ENCODE data around the gene SGK1. TPM values are rescaled to one million over a fixed set of nuclear protein-coding genes. Genes with fewer than 3 reads are reported as not detected.

The SGK1 gene
- total RNA-seq, 5 donors from 2014 or later (not counting 1 experiment from before 2014, with no cell fraction given) = 18.9 to 165 (median 37.1) TPM

GRCh38 chr6:134132494-134133141 is 185.3 kb downstream of the SGK1 start:
- Mint-ChIP-seq H3K36me3 (no peaks in the 10 kb centered on the region), H3K4me1 (no peaks in the 10 kb centered on the region), H3K9me3 (peaks cover 0 to 4% (median 2%) of the 10 kb centered on the region in 3 donors), H3K4me3 (no peak overlapping the region), H3K27ac (no peak overlapping the region), H3K27me3 (peaks cover 3 to 8% of the 10 kb centered on the region in 2 donors)
- H3K36me3 ChIP-seq (ENCODE audit: control insufficient read depth in 2 of 2, extremely low read depth in 1 of 2, insufficient read depth in 1 of 2, low read length in 1 of 2) = no peaks in the 10 kb centered on the region
- whole genome bisulfite sequencing (ENCODE audit: insufficient coverage) = no CpG with 5 or more reads among the region's 3 CpGs
- no peak overlapping the region for H3K27ac ChIP-seq (ENCODE audit: low read length)
- no peak for DNase-seq
- H3K4me1 ChIP-seq (ENCODE audit: control insufficient read depth in 1 of 2, extremely low read depth in 1 of 2, insufficient read depth in 2 of 2, low read length in 2 of 2) = no peaks in the 10 kb centered on the region
- no peaks in the 10 kb centered on the region for H3K9me3 ChIP-seq
- CTCF ChIA-PET = interaction anchor here (0.6 to 2.2 kb wide), 8 partner anchors 8 to 1240 kb away, joined by 3 to 11 read pairs (median 4); no protein-coding TSS in a partner anchor
- POLR2A ChIA-PET = interaction anchor here in 1 of 2 donors (0.6 kb wide), 1 partner anchor 12 kb away, joined by 5 read pairs; no protein-coding TSS in a partner anchor
- ATAC-seq (replicated peaks in 1 of 4) = no peak
- H3K27me3 ChIP-seq (replicated peaks in 1 of 2; ENCODE audit: control insufficient read depth in 2 of 2, extremely low read depth in 1 of 2, insufficient read depth in 2 of 2, low read length in 1 of 2) = no peaks in the 10 kb centered on the region
- no peak overlapping the region for H3K4me3 ChIP-seq (ENCODE audit: control insufficient read depth in 1 of 2, extremely low read depth in 1 of 2, low read length in 1 of 2)

GRCh38 chr6:134131530-134132139 is 186.3 kb downstream of the SGK1 start:
- Histone ChIP-seq H3K9me3 (no peaks in the 10 kb centered on the region), H3K4me1 (ENCODE audit: control insufficient read depth in 1 of 2, extremely low read depth in 1 of 2, insufficient read depth in 2 of 2, low read length in 2 of 2) (no peaks in the 10 kb centered on the region), H3K4me3 (ENCODE audit: control insufficient read depth in 1 of 2, extremely low read depth in 1 of 2, low read length in 1 of 2) (no peak overlapping the region), H3K27me3 (replicated peaks in 1 of 2; ENCODE audit: control insufficient read depth in 2 of 2, extremely low read depth in 1 of 2, insufficient read depth in 2 of 2, low read length in 1 of 2) (no peaks in the 10 kb centered on the region), H3K36me3 (ENCODE audit: control insufficient read depth in 2 of 2, extremely low read depth in 1 of 2, insufficient read depth in 1 of 2, low read length in 1 of 2) (no peaks in the 10 kb centered on the region), H3K27ac (ENCODE audit: low read length) (no peak overlapping the region)
- ChIA-PET POLR2A (interaction anchor here in 1 of 2 donors (0.6 kb wide), 1 partner anchor 13 kb away, joined by 5 read pairs; no protein-coding TSS in a partner anchor), CTCF (interaction anchor here (0.6 to 0.7 kb wide), 4 partner anchors 128 to 861 kb away, joined by 3 to 7 read pairs (median 4); no protein-coding TSS in a partner anchor)
- H3K27me3 Mint-ChIP-seq = peaks cover 0 to 3% of the 10 kb centered on the region in 2 donors
- H3K4me3 Mint-ChIP-seq = no peak overlapping the region
- WGBS (ENCODE audit: insufficient coverage) = no CpG with 5 or more reads among the region's 4 CpGs
- DNase-seq (no peak), ATAC-seq (replicated peaks in 1 of 4) (no peak)
- no peaks in the 10 kb centered on the region for H3K36me3 Mint-ChIP-seq
- no peaks in the 10 kb centered on the region for H3K4me1 Mint-ChIP-seq
- H3K27ac Mint-ChIP-seq = no peak overlapping the region
- peaks cover 0 to 4% (median 2%) of the 10 kb centered on the region in 3 donors for H3K9me3 Mint-ChIP-seq

GRCh38 chr6:134128146-134128545 is 189.8 kb downstream of the SGK1 start:
- H3K27ac ChIP-seq (ENCODE audit: low read length) = no peak overlapping the region
- no peak overlapping the region for H3K27ac Mint-ChIP-seq
- H3K36me3 Mint-ChIP-seq = no peaks in the 10 kb centered on the region
- no peaks in the 10 kb centered on the region for H3K36me3 ChIP-seq (ENCODE audit: control insufficient read depth in 2 of 2, extremely low read depth in 1 of 2, insufficient read depth in 1 of 2, low read length in 1 of 2)
- H3K27me3 Mint-ChIP-seq = peaks cover 0 to 3% of the 10 kb centered on the region in 2 donors
- ATAC-seq (replicated peaks in 1 of 4) (no peak), DNase-seq (no peak)
- peaks cover 0 to 4% of the 10 kb centered on the region in 2 experiments for H3K27me3 ChIP-seq (replicated peaks in 1 of 2; ENCODE audit: control insufficient read depth in 2 of 2, extremely low read depth in 1 of 2, insufficient read depth in 2 of 2, low read length in 1 of 2)
- no peaks in the 10 kb centered on the region for H3K4me1 ChIP-seq (ENCODE audit: control insufficient read depth in 1 of 2, extremely low read depth in 1 of 2, insufficient read depth in 2 of 2, low read length in 2 of 2)
- H3K4me3 Mint-ChIP-seq = no peak overlapping the region
- H3K9me3 ChIP-seq = no peaks in the 10 kb centered on the region
- H3K4me3 ChIP-seq (ENCODE audit: control insufficient read depth in 1 of 2, extremely low read depth in 1 of 2, low read length in 1 of 2) = no peak overlapping the region
- no CpG with 5 or more reads among the region's 1 CpG for WGBS (ENCODE audit: insufficient coverage)
- peaks cover 0 to 4% (median 2%) of the 10 kb centered on the region in 3 donors for H3K9me3 Mint-ChIP-seq
- POLR2A ChIA-PET = interaction anchor here in 1 of 2 donors (0.6 kb wide), 1 partner anchor 615 kb away, joined by 3 read pairs; no protein-coding TSS in a partner anchor
- peaks cover 0 to 3% (median 3%) of the 10 kb centered on the region in 3 donors for H3K4me1 Mint-ChIP-seq
- CTCF ChIA-PET = interaction anchor here in 1 of 2 donors (0.5 to 0.7 kb wide), 5 partner anchors 11 to 399 kb away, joined by 3 to 6 read pairs (median 3); no protein-coding TSS in a partner anchor

GRCh38 chr6:134123666-134124208 is 194.2 kb downstream of the SGK1 start:
- peaks cover 0 to 3% (median 3%) of the 10 kb centered on the region in 3 donors for H3K4me1 Mint-ChIP-seq
- ChIA-PET POLR2A (interaction anchor here (0.6 to 0.7 kb wide), 3 partner anchors 544 to 1990 kb away, joined by 3 to 4 read pairs (median 3); no protein-coding TSS in a partner anchor), CTCF (interaction anchor here (0.7 to 5.0 kb wide), 25 partner anchors 9 to 1595 kb away, joined by 3 to 50 read pairs (median 4); no protein-coding TSS in a partner anchor)
- H3K4me3 ChIP-seq (ENCODE audit: control insufficient read depth in 1 of 2, extremely low read depth in 1 of 2, low read length in 1 of 2) = no peak overlapping the region
- peak; percentile 59 to 98 (median 88) for ATAC-seq (replicated peaks in 1 of 4)
- H3K4me3 Mint-ChIP-seq = no peak overlapping the region
- peaks cover 0 to 4% of the 10 kb centered on the region in 2 experiments for H3K27me3 ChIP-seq (replicated peaks in 1 of 2; ENCODE audit: control insufficient read depth in 2 of 2, extremely low read depth in 1 of 2, insufficient read depth in 2 of 2, low read length in 1 of 2)
- peaks cover 0 to 4% (median 2%) of the 10 kb centered on the region in 3 donors for H3K9me3 Mint-ChIP-seq
- H3K27ac Mint-ChIP-seq = peak overlapping the region in 1 of 2 donors; percentile 66
- DNase-seq = peak in 25 of 35 experiments; percentile 2 to 72 (median 32)
- no peaks in the 10 kb centered on the region for H3K36me3 Mint-ChIP-seq
- 80% methylated on average over 1 of the region's 5 CpGs for WGBS (ENCODE audit: insufficient coverage)
- no peaks in the 10 kb centered on the region for H3K9me3 ChIP-seq
- no peaks in the 10 kb centered on the region for H3K4me1 ChIP-seq (ENCODE audit: control insufficient read depth in 1 of 2, extremely low read depth in 1 of 2, insufficient read depth in 2 of 2, low read length in 2 of 2)
- H3K36me3 ChIP-seq (ENCODE audit: control insufficient read depth in 2 of 2, extremely low read depth in 1 of 2, insufficient read depth in 1 of 2, low read length in 1 of 2) = no peaks in the 10 kb centered on the region
- peaks cover 0 to 3% of the 10 kb centered on the region in 2 donors for H3K27me3 Mint-ChIP-seq
- H3K27ac ChIP-seq (ENCODE audit: low read length) = no peak overlapping the region

- CTCF ChIA-PET = interaction anchor here (0.6 to 5.0 kb wide), 16 partner anchors 9 to 818 kb away, joined by 3 to 50 read pairs (median 6); no protein-coding TSS in a partner anchor
Observed at GRCh38 chr6:134122775-134123174, 195.1 kb downstream of the SGK1 start.

DNA sequence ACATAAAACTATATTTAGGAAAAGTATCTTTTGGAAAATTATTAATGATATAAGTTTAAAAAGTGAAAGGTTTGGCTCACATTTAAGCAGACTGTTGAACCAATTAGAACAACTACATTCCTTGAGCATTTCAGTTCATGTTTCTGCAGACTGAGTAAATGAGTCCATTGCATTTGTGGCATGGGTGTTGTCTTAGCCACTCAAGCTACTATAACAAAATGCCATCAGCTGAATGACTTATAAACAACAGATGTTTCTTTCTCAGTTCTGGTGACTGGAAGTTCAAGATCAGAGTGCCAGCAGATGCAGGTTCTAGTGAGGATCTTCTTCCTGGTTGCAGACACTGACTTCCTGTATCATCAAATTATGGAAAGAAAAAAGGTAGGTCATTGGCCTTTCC is 198.4 kb downstream of the SGK1 start:
- Histone ChIP-seq H3K4me3 (ENCODE audit: control insufficient read depth in 1 of 2, extremely low read depth in 1 of 2, low read length in 1 of 2) (no peak overlapping the region), H3K36me3 (ENCODE audit: control insufficient read depth in 2 of 2, extremely low read depth in 1 of 2, insufficient read depth in 1 of 2, low read length in 1 of 2) (no peaks in the 10 kb centered on the region), H3K9me3 (no peaks in the 10 kb centered on the region), H3K27ac (ENCODE audit: low read length) (no peak overlapping the region), H3K27me3 (replicated peaks in 1 of 2; ENCODE audit: control insufficient read depth in 2 of 2, extremely low read depth in 1 of 2, insufficient read depth in 2 of 2, low read length in 1 of 2) (peaks cover 0 to 14% of the 10 kb centered on the region in 2 experiments), H3K4me1 (ENCODE audit: control insufficient read depth in 1 of 2, extremely low read depth in 1 of 2, insufficient read depth in 2 of 2, low read length in 2 of 2) (peaks cover 0 to 3% of the 10 kb centered on the region in 2 experiments)
- peaks cover 2 to 3% of the 10 kb centered on the region in 2 donors for H3K27me3 Mint-ChIP-seq
- peaks cover 3 to 7% (median 3%) of the 10 kb centered on the region in 3 donors for H3K4me1 Mint-ChIP-seq
- no peaks in the 10 kb centered on the region for H3K36me3 Mint-ChIP-seq
- no peak for ATAC-seq (replicated peaks in 1 of 4)
- no peak overlapping the region for H3K4me3 Mint-ChIP-seq
- H3K9me3 Mint-ChIP-seq = peaks cover 0 to 4% (median 2%) of the 10 kb centered on the region in 3 donors
- ChIA-PET CTCF (no interaction called here), POLR2A (no interaction called here)
- DNase-seq = no peak
- H3K27ac Mint-ChIP-seq = no peak overlapping the region

More at GRCh38 chr6:134122775-134123174, 195.1 kb downstream of the SGK1 start:
- Histone ChIP-seq H3K9me3 (no peaks in the 10 kb centered on the region), H3K4me3 (ENCODE audit: control insufficient read depth in 1 of 2, extremely low read depth in 1 of 2, low read length in 1 of 2) (no peak overlapping the region), H3K27ac (ENCODE audit: low read length) (no peak overlapping the region), H3K27me3 (replicated peaks in 1 of 2; ENCODE audit: control insufficient read depth in 2 of 2, extremely low read depth in 1 of 2, insufficient read depth in 2 of 2, low read length in 1 of 2) (peaks cover 0 to 4% of the 10 kb centered on the region in 2 experiments), H3K4me1 (ENCODE audit: control insufficient read depth in 1 of 2, extremely low read depth in 1 of 2, insufficient read depth in 2 of 2, low read length in 2 of 2) (no peaks in the 10 kb centered on the region), H3K36me3 (ENCODE audit: control insufficient read depth in 2 of 2, extremely low read depth in 1 of 2, insufficient read depth in 1 of 2, low read length in 1 of 2) (no peaks in the 10 kb centered on the region)
- Mint-ChIP-seq H3K36me3 (no peaks in the 10 kb centered on the region), H3K27me3 (peaks cover 0 to 3% of the 10 kb centered on the region in 2 donors), H3K27ac (no peak overlapping the region), H3K4me1 (peaks cover 0 to 3% (median 3%) of the 10 kb centered on the region in 3 donors), H3K4me3 (no peak overlapping the region), H3K9me3 (peaks cover 0 to 4% (median 2%) of the 10 kb centered on the region in 3 donors)
- ATAC-seq (replicated peaks in 1 of 4) = no peak
- DNase-seq = no peak
- WGBS (ENCODE audit: insufficient coverage) = 100% methylated on average over 1 of the region's 1 CpG
- POLR2A ChIA-PET = no interaction called here

All from T-cell (primary cell).